OCI-LY1 (cell line): ENCODE measurements around the gene HDAC9.

Experiments
- H2AFZ ChIP-seq: fragments of 200-600 bp; sonication (generic), shearing (Covaris generic); 2 replicates; pipeline ENCODE4 v1.6.0; 2014; ENCODE audit warnings: antibody characterized with exemption, mild to moderate bottlenecking, low read length
- H3F3A ChIP-seq: fragments of 200-600 bp; sonication (generic), shearing (Covaris generic); 2 replicates; pipeline ENCODE4 v1.6.0; 2014; ENCODE audit warnings: mild to moderate bottlenecking, antibody characterized with exemption, low read length, moderate library complexity; ENCODE audit not compliant: insufficient read depth
- H3K27ac ChIP-seq: fragments of 200-600 bp; sonication (generic); 2 replicates; pipeline ENCODE4 v1.5.1; 2014; ENCODE audit warnings: low read length, mixed run types, mild to moderate bottlenecking, low read depth; ENCODE audit not compliant: poor library complexity, severe bottlenecking
- H3K27me3 ChIP-seq: fragments of 200-600 bp; sonication (generic); 2 replicates; pipeline ENCODE4 v1.6.0; 2014; ENCODE audit warnings: antibody characterized with exemption, mild to moderate bottlenecking, low read length, moderate library complexity; ENCODE audit not compliant: insufficient read depth
- H3K36me3 ChIP-seq: fragments of 200-600 bp; sonication (generic); 2 replicates; pipeline ENCODE4 v1.6.1; 2014; ENCODE audit warnings: mild to moderate bottlenecking, antibody characterized with exemption, low read length, moderate library complexity, mixed read lengths; ENCODE audit not compliant: insufficient read depth
- H3K4me1 ChIP-seq: fragments of 200-600 bp; sonication (generic); 2 replicates; pipeline ENCODE4 v1.5.1; 2014; ENCODE audit warnings: mild to moderate bottlenecking, low read length, moderate library complexity; ENCODE audit not compliant: insufficient read depth, severe bottlenecking
- H3K4me2 ChIP-seq: fragments of 200-600 bp; sonication (generic), shearing (Covaris generic); 2 replicates; pipeline ENCODE4 v1.6.1; 2014; ENCODE audit warnings: low read length
- H3K4me3 ChIP-seq: fragments of 200-600 bp; sonication (generic); 2 replicates; pipeline ENCODE4 v1.5.1; 2014; ENCODE audit warnings: low read length, low read depth, mild to moderate bottlenecking, mixed read lengths; ENCODE audit not compliant: poor library complexity, severe bottlenecking
- H3K79me2 ChIP-seq: fragments of 200-600 bp; shearing (Covaris generic); 2 replicates; pipeline ENCODE4 v1.6.1; 2016; ENCODE audit warnings: mixed run types, low read length, mixed read lengths; ENCODE audit not compliant: insufficient read depth
- H3K9ac ChIP-seq: fragments of 200-600 bp; sonication (generic), shearing (Covaris generic); 2 replicates; pipeline ENCODE4 v1.6.1; 2014; ENCODE audit warnings: mild to moderate bottlenecking, low read length, mixed read lengths
- H3K9me2 ChIP-seq: fragments of 200-600 bp; sonication (generic), shearing (Covaris generic); 2 replicates; pipeline ENCODE4 v1.6.1; 2014; ENCODE audit warnings: low read depth, mild to moderate bottlenecking, low read length, mixed read lengths
- H3K9me3 ChIP-seq: fragments of 200-600 bp; shearing (Covaris generic); 2 replicates; pipeline ENCODE4 v1.6.1; 2014; ENCODE audit warnings: low read length, mixed read lengths
- H4K20me1 ChIP-seq: fragments of 200-600 bp; sonication (generic), shearing (Covaris generic); 2 replicates; pipeline ENCODE4 v1.6.0; 2016; ENCODE audit warnings: mild to moderate bottlenecking, low read length; ENCODE audit not compliant: insufficient read depth
- CTCF ChIP-seq: fragments of 200-600 bp; sonication (generic), shearing (Covaris generic); IDR thresholded peaks from 2 replicates; pipeline ENCODE4 v1.5.1; 2017; ENCODE audit warnings: mild to moderate bottlenecking, antibody characterized with exemption, low read length, moderate library complexity, mixed read lengths
- EZH2 ChIP-seq: fragments of 200-600 bp; sonication (generic), shearing (Covaris generic); IDR thresholded peaks from 2 replicates; pipeline ENCODE4 v1.8.0; 2017; ENCODE audit warnings: borderline replicate concordance, mixed run types, mild to moderate bottlenecking, antibody characterized with exemption, low read length, moderate library complexity, mixed read lengths

Gene HDAC9

GRCh38 chr7:18541181-18541870 lies 45.8 kb downstream of the HDAC9 start:
- H3K9me3 ChIP-seq = no peaks in the 10 kb centered on the region
- no peaks in the 10 kb centered on the region for H3K36me3 ChIP-seq
- H3K9me2 ChIP-seq = no peaks in the 10 kb centered on the region
- no peaks in the 10 kb centered on the region for H3F3A ChIP-seq
- H3K4me3 ChIP-seq = no peak overlapping the region
- H3K4me2 ChIP-seq = no peak overlapping the region
- no peaks in the 10 kb centered on the region; the same call in 1 of the 2 replicates for H3K79me2 ChIP-seq
- TF ChIP-seq EZH2 = no peak
- no peak for TF ChIP-seq CTCF
- H4K20me1 ChIP-seq = no peaks in the 10 kb centered on the region
- no peak overlapping the region for H3K27ac ChIP-seq
- peaks cover 53% of the 10 kb centered on the region for H3K4me1 ChIP-seq
- H2AFZ ChIP-seq = no peak overlapping the region
- H3K9ac ChIP-seq = no peak overlapping the region
- no peaks in the 10 kb centered on the region for H3K27me3 ChIP-seq

- Histone ChIP-seq H3K79me2 (no peaks in the 10 kb centered on the region; the same call in 1 of the 2 replicates), H3K4me2 (no peak overlapping the region), H3K9me2 (no peaks in the 10 kb centered on the region), H4K20me1 (no peaks in the 10 kb centered on the region), H3K9ac (no peak overlapping the region), H3K36me3 (no peaks in the 10 kb centered on the region), H3K27ac (no peak overlapping the region), H2AFZ (no peak overlapping the region), H3K4me1 (peaks cover 52% of the 10 kb centered on the region), H3F3A (no peaks in the 10 kb centered on the region), H3K9me3 (no peaks in the 10 kb centered on the region), H3K4me3 (no peak overlapping the region), H3K27me3 (no peaks in the 10 kb centered on the region)
- TF ChIP-seq CTCF (no peak), EZH2 (no peak)
Measured at GRCh38 chr7:18541871-18542212, 46.3 kb downstream of the HDAC9 start.

DNA sequence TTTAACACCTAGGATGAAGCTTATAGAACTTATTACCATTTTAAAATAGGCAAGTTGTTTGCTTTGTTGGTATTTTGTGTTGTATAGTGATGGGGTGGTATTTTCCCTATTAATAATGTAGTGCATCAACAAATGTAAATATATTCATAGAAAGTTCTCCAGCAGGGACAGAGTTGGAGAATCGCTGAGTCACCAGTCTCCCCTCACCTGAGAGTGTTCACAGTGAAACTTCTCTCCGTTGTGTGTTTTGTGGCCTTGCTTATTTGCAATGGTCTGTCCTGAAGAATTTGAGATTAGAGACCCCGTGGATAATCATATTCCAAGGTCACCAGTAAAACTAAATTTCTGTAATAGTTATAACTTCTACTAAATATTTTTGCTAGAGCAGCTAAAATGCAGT lies 51.0 kb downstream of the HDAC9 start:
- H2AFZ ChIP-seq = no peak overlapping the region

More for the DNA sequence above, 51.0 kb downstream of the HDAC9 start:
- no peak overlapping the region for H3K4me3 ChIP-seq
- TF ChIP-seq CTCF (no peak), EZH2 (no peak)
- no peaks in the 10 kb centered on the region for H3K9me3 ChIP-seq
- no peaks in the 10 kb centered on the region for H4K20me1 ChIP-seq
- H3F3A ChIP-seq = no peaks in the 10 kb centered on the region
- H3K4me2 ChIP-seq = no peak overlapping the region
- H3K27me3 ChIP-seq = no peaks in the 10 kb centered on the region
- H3K79me2 ChIP-seq = peaks cover under 1% of the 10 kb centered on the region; the same call in 1 of the 2 replicates
- no peak overlapping the region for H3K27ac ChIP-seq
- H3K4me1 ChIP-seq = peaks cover 49% of the 10 kb centered on the region
- no peaks in the 10 kb centered on the region for H3K36me3 ChIP-seq
- H3K9ac ChIP-seq = no peak overlapping the region
- H3K9me2 ChIP-seq = no peaks in the 10 kb centered on the region
